Jurkat, Clone E6-1 (cell line): ENCODE measurements around the gene PFN3.
"Not testable (repeated sequence)": the region's sequence is repeated elsewhere in the genome, so short reads cannot be mapped to it uniquely, and the experiment has no call there.

ENCODE experiments used
- DNase-seq: peaks from one replicate; pipeline ENCODE4 v3.0.0-alpha.2; 2011; ENCODE audit warnings: low read depth, low spot score
- H3K4me3 ChIP-seq: 2 replicates; pipeline ENCODE4 v1.5.1; 2011; ENCODE audit warnings: mild to moderate bottlenecking, low read length, control low read depth, moderate library complexity

Gene PFN3

GRCh38 chr5:177378884-177379883, 21.3 kb downstream of the PFN3 start:
- no peak overlapping the region for H3K4me3 ChIP-seq
- DNase-seq, result no peak

GRCh38 chr5:177377851-177378776, 22.3 kb downstream of the PFN3 start:
- no peak for DNase-seq

GRCh38 chr5:177376107-177376506, 24.4 kb downstream of the PFN3 start:
- no peak for DNase-seq
- H3K4me3 ChIP-seq, result no peak overlapping the region

More at GRCh38 chr5:177377851-177378776, 22.3 kb downstream of the PFN3 start:
- H3K4me3 ChIP-seq, result no peak overlapping the region

- not testable (repeated sequence) for H3K4me3 ChIP-seq, DNase-seq
Observed at GRCh38 chr5:177375516-177375915, 24.9 kb downstream of the PFN3 start.

GRCh38 chr5:177374211-177374610, 26.2 kb downstream of the PFN3 start:
- H3K4me3 ChIP-seq, result no peak overlapping the region
- DNase-seq, result no peak

GRCh38 chr5:177373806-177374205, 26.7 kb downstream of the PFN3 start:
- DNase-seq, result no peak
- H3K4me3 ChIP-seq, result no peak overlapping the region

- H3K4me3 ChIP-seq, result no peak overlapping the region
- no peak for DNase-seq
Observed at GRCh38 chr5:177372910-177373309, 27.6 kb downstream of the PFN3 start.

- no peak overlapping the region for H3K4me3 ChIP-seq
- no peak for DNase-seq
Observed at GRCh38 chr5:177372034-177372896, 28.2 kb downstream of the PFN3 start.

GRCh38 chr5:177371120-177372033, 29.1 kb downstream of the PFN3 start:
- H3K4me3 ChIP-seq, result no peak overlapping the region

GRCh38 chr5:177370488-177371119, 29.9 kb downstream of the PFN3 start:
- H3K4me3 ChIP-seq, result no peak overlapping the region
- no peak for DNase-seq

More at GRCh38 chr5:177371120-177372033, 29.1 kb downstream of the PFN3 start:
- no peak for DNase-seq

- H3K4me3 ChIP-seq, result no peak overlapping the region
- no peak for DNase-seq
Observed at GRCh38 chr5:177369645-177370440, 30.6 kb downstream of the PFN3 start.

GRCh38 chr5:177368869-177369644, 31.4 kb downstream of the PFN3 start:
- no peak overlapping the region for H3K4me3 ChIP-seq
- DNase-seq, result no peak

GRCh38 chr5:177367981-177368868, 32.2 kb downstream of the PFN3 start:
- no peak for DNase-seq
- H3K4me3 ChIP-seq, result no peak overlapping the region

GRCh38 chr5:177367323-177367848, 33.1 kb downstream of the PFN3 start:
- no peak for DNase-seq
- no peak overlapping the region for H3K4me3 ChIP-seq
